ENCODE measurements around the gene ACOT8.

Gene ACOT8

GRCh38 chr20:45792317-45793118, 64.7 kb downstream of the ACOT8 start:
- DNase-seq, result no peak

Measured in fibroblast of skin of abdomen (primary cell).